ENCODE data around the gene KCNK15.

Gene KCNK15

DNA sequence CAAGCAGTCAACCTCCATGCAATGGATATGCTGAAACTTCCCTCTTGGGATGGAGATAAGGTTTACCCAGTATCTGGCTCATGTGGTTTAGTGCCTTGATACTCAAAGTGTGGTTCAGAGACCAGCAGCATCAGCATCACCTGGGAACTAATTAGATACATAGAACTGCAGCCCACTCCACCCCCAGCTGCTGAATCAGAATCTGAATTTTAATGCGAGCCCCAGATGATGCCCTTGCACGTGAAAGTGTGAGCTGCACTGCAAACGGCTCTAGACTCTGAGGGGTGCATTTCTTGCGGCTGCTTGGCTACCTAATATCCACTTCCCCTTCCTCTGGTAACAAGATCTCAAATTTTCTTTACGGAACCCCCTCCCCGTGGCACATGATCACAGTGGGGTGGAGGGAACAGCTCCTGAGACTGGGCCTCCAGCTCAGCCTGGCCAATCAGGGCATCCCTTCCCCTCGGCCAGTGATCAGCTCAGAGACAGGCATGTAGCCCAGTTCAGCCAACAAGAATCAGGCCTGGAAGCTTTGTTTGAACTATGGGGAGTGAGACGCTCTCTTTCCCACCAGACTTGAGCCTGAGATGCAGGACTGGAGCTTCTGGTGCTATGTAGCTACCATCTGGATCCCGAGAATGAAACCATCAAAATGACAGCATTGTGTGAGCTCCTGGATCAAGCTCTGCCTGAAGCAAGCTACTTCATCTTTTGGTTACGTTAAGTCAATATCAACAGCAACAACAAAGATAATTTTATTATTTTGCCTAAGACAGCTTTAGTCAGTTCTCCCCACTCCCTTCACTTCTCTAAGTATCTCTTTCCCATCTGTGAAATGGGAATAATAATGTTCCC is 12.8 kb downstream of the KCNK15 start:
- Histone ChIP-seq H3K14ac (ENCODE audit: low read length) (no peak overlapping the region), H2BK12ac (ENCODE audit: low read length) (no peak overlapping the region), H3K23ac (ENCODE audit: low read length) (no peak overlapping the region), H3K4me2 (ENCODE audit: low read length) (no peak overlapping the region), H4K12ac (ENCODE audit: low read depth, low read length) (no peak overlapping the region), H3K36me3 (ENCODE audit: control insufficient read depth in 1 of 2, insufficient read depth in 2 of 2, low read length in 2 of 2) (no peaks in the 10 kb centered on the region), H2BK120ac (ENCODE audit: insufficient read depth, low read length, poor library complexity) (no peak overlapping the region), H2AFZ (ENCODE audit: insufficient read depth, low read length, poor library complexity) (no peak overlapping the region), H3K4ac (ENCODE audit: low read depth, low read length) (no peak overlapping the region), H3K79me1 (ENCODE audit: low read length) (no peaks in the 10 kb centered on the region), H2BK5ac (ENCODE audit: low read depth, low read length, poor library complexity) (no peak overlapping the region), H3K4me1 (ENCODE audit: control insufficient read depth in 1 of 2, insufficient read depth in 2 of 2, low read length in 2 of 2) (peaks cover 10 to 14% of the 10 kb centered on the region in 2 experiments), H3K9ac (ENCODE audit: low read length) (no peak overlapping the region), H3K79me2 (ENCODE audit: control insufficient read depth, insufficient read depth, low read length, poor library complexity) (no peaks in the 10 kb centered on the region), H3K27ac (ENCODE audit: low read depth, low read length) (no peak overlapping the region), H3K9me3 (ENCODE audit: insufficient read depth, low read depth, low read length) (no peaks in the 10 kb centered on the region), H4K8ac (ENCODE audit: low read depth, low read length) (no peak overlapping the region), H2AK5ac (ENCODE audit: low read length) (no peak overlapping the region), H3K27me3 (ENCODE audit: insufficient read depth, low read length) (no peaks in the 10 kb centered on the region), H3K4me3 (ENCODE audit: low read depth, low read length) (no peak overlapping the region), H3K18ac (ENCODE audit: low read length) (no peak overlapping the region), H4K91ac (ENCODE audit: low read depth, low read length) (no peak overlapping the region)
- WGBS (ENCODE audit: extremely low coverage, insufficient coverage, insufficient read length), result no CpG with 5 or more reads among the region's 10 CpGs
- DNase-seq, result no peak

DNA sequence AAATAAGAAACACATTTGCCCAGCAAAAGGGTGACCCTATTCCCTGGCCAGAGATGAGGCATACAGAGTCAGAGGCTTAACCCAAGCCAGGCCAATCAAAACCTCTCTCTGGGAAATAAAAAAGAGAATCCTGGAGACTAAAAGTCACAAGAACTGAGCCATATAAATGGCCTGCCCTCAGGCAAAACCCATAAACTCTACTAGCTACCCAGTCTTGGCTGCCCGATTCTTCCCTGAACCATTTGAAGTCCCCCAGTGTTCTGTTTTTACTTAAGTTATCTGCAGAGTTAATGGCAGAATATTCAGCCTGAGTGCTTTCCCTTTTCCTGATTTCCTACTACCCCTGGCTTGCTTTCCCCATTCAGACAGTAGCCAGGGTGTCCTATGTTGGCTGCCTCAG is 13.9 kb downstream of the KCNK15 start:
- WGBS (ENCODE audit: extremely low coverage, insufficient coverage, insufficient read length), result no CpG with 5 or more reads among the region's 1 CpG
- H3K9me3 ChIP-seq (ENCODE audit: insufficient read depth, low read depth, low read length), result no peaks in the 10 kb centered on the region
- no peak overlapping the region for H3K14ac ChIP-seq (ENCODE audit: low read length)

DNA sequence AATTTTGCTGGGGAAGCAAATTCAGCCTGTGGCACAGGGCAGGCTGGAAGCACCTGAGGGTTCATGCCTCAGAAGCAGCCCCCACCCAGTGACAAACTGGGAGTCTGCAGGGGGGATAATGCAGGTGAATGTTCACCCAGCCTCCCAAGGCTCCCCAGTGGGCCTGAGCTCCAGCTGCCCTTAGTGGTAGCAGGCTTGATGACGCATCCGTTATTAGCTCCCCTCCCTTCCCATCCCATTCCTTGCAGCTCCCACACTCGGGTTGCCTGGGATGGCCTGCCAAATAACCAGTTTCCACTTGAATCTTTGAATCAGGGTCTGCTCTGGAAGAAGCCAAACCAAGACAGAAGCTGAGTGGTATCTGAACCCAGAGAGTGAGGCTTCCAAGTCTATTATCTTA is 15.8 kb downstream of the KCNK15 start:
- Histone ChIP-seq H3K27ac (ENCODE audit: low read depth, low read length) (no peak overlapping the region), H2BK12ac (ENCODE audit: low read length) (no peak overlapping the region), H3K36me3 (ENCODE audit: control insufficient read depth in 1 of 2, insufficient read depth in 2 of 2, low read length in 2 of 2) (no peaks in the 10 kb centered on the region), H3K4me1 (ENCODE audit: control insufficient read depth in 1 of 2, insufficient read depth in 2 of 2, low read length in 2 of 2) (peaks cover 10 to 16% of the 10 kb centered on the region in 2 experiments), H3K4me2 (ENCODE audit: low read length) (no peak overlapping the region), H4K91ac (ENCODE audit: low read depth, low read length) (no peak overlapping the region), H3K9me3 (ENCODE audit: insufficient read depth, low read depth, low read length) (peaks cover 2% of the 10 kb centered on the region), H3K27me3 (ENCODE audit: insufficient read depth, low read length) (no peaks in the 10 kb centered on the region), H2AFZ (ENCODE audit: insufficient read depth, low read length, poor library complexity) (no peak overlapping the region), H2AK5ac (ENCODE audit: low read length) (no peak overlapping the region), H4K12ac (ENCODE audit: low read depth, low read length) (no peak overlapping the region), H3K79me2 (ENCODE audit: control insufficient read depth, insufficient read depth, low read length, poor library complexity) (no peaks in the 10 kb centered on the region), H3K79me1 (ENCODE audit: low read length) (no peaks in the 10 kb centered on the region), H3K9ac (ENCODE audit: low read length) (no peak overlapping the region), H3K14ac (ENCODE audit: low read length) (no peak overlapping the region), H3K18ac (ENCODE audit: low read length) (no peak overlapping the region), H3K23ac (ENCODE audit: low read length) (no peak overlapping the region), H3K4me3 (ENCODE audit: low read depth, low read length) (no peak overlapping the region), H2BK5ac (ENCODE audit: low read depth, low read length, poor library complexity) (no peak overlapping the region), H2BK120ac (ENCODE audit: insufficient read depth, low read length, poor library complexity) (no peak overlapping the region), H3K4ac (ENCODE audit: low read depth, low read length) (no peak overlapping the region), H4K8ac (ENCODE audit: low read depth, low read length) (no peak overlapping the region)
- no CpG with 5 or more reads among the region's 3 CpGs for WGBS (ENCODE audit: extremely low coverage, insufficient coverage, insufficient read length)
- no peak for DNase-seq

More for the DNA sequence above, 13.9 kb downstream of the KCNK15 start:
- Histone ChIP-seq H3K18ac (ENCODE audit: low read length) (no peak overlapping the region), H3K23ac (ENCODE audit: low read length) (no peak overlapping the region), H3K79me2 (ENCODE audit: control insufficient read depth, insufficient read depth, low read length, poor library complexity) (no peaks in the 10 kb centered on the region), H3K9ac (ENCODE audit: low read length) (no peak overlapping the region), H3K79me1 (ENCODE audit: low read length) (no peaks in the 10 kb centered on the region), H2AK5ac (ENCODE audit: low read length) (no peak overlapping the region), H3K27ac (ENCODE audit: low read depth, low read length) (no peak overlapping the region), H4K91ac (ENCODE audit: low read depth, low read length) (no peak overlapping the region), H3K4me1 (ENCODE audit: control insufficient read depth in 1 of 2, insufficient read depth in 2 of 2, low read length in 2 of 2) (peaks cover 10 to 14% of the 10 kb centered on the region in 2 experiments), H2AFZ (ENCODE audit: insufficient read depth, low read length, poor library complexity) (no peak overlapping the region), H3K4ac (ENCODE audit: low read depth, low read length) (no peak overlapping the region), H4K12ac (ENCODE audit: low read depth, low read length) (no peak overlapping the region), H4K8ac (ENCODE audit: low read depth, low read length) (no peak overlapping the region), H2BK120ac (ENCODE audit: insufficient read depth, low read length, poor library complexity) (no peak overlapping the region), H3K36me3 (ENCODE audit: control insufficient read depth in 1 of 2, insufficient read depth in 2 of 2, low read length in 2 of 2) (no peaks in the 10 kb centered on the region), H3K4me2 (ENCODE audit: low read length) (no peak overlapping the region), H3K27me3 (ENCODE audit: insufficient read depth, low read length) (no peaks in the 10 kb centered on the region), H2BK12ac (ENCODE audit: low read length) (no peak overlapping the region), H3K4me3 (ENCODE audit: low read depth, low read length) (no peak overlapping the region), H2BK5ac (ENCODE audit: low read depth, low read length, poor library complexity) (no peak overlapping the region)
- DNase-seq, result no peak

DNA sequence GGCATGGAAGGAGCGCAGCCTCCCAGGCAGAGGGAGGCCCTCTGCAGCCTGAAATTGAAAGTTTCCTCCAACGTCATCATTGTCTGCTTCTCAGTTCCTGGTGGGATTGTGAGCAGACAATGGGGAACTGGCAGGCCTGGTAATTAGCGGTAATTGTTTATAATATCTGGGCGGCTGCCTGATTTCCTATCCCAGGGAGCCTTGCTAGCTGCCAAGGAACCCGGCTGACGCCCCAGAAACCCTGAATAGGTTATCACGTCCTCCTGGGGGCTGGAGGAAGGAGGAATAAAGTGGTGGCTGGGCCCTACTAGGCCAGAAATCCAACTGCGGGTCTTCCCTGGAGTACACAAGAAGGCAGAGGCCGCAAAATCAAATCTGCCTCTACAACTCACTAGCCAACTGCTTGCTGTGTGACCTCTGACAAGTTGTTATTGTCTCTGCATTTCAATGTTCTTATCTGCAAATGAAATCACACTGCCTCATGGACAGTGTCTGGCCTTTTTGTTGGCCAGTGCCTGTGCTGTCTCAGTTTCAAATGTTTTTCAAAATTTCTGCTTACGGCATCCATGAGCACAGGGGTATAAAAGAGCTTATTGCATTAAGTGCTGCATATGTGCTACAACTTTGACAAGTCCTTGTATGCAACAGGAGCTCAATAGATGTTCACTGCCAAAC is 16.9 kb downstream of the KCNK15 start:
- Histone ChIP-seq H3K9ac (ENCODE audit: low read length) (no peak overlapping the region), H2BK12ac (ENCODE audit: low read length) (no peak overlapping the region), H3K79me2 (ENCODE audit: control insufficient read depth, insufficient read depth, low read length, poor library complexity) (no peaks in the 10 kb centered on the region)

More for the DNA sequence above, 16.9 kb downstream of the KCNK15 start:
- Histone ChIP-seq H3K18ac (ENCODE audit: low read length) (no peak overlapping the region), H3K14ac (ENCODE audit: low read length) (no peak overlapping the region), H3K4me1 (ENCODE audit: control insufficient read depth in 1 of 2, insufficient read depth in 2 of 2, low read length in 2 of 2) (peaks cover 10 to 16% of the 10 kb centered on the region in 2 experiments), H3K23ac (ENCODE audit: low read length) (no peak overlapping the region), H3K27me3 (ENCODE audit: insufficient read depth, low read length) (no peaks in the 10 kb centered on the region), H2BK120ac (ENCODE audit: insufficient read depth, low read length, poor library complexity) (no peak overlapping the region), H4K12ac (ENCODE audit: low read depth, low read length) (no peak overlapping the region), H4K8ac (ENCODE audit: low read depth, low read length) (no peak overlapping the region), H2AK5ac (ENCODE audit: low read length) (no peak overlapping the region), H4K91ac (ENCODE audit: low read depth, low read length) (no peak overlapping the region), H3K4me3 (ENCODE audit: low read depth, low read length) (no peak overlapping the region), H3K9me3 (ENCODE audit: insufficient read depth, low read depth, low read length) (peaks cover 2% of the 10 kb centered on the region), H3K27ac (ENCODE audit: low read depth, low read length) (peak overlapping the region; percentile 16), H2AFZ (ENCODE audit: insufficient read depth, low read length, poor library complexity) (no peak overlapping the region), H3K4me2 (ENCODE audit: low read length) (no peak overlapping the region), H2BK5ac (ENCODE audit: low read depth, low read length, poor library complexity) (no peak overlapping the region), H3K36me3 (ENCODE audit: control insufficient read depth in 1 of 2, insufficient read depth in 2 of 2, low read length in 2 of 2) (no peaks in the 10 kb centered on the region), H3K79me1 (ENCODE audit: low read length) (no peaks in the 10 kb centered on the region), H3K4ac (ENCODE audit: low read depth, low read length) (no peak overlapping the region)
- DNase-seq, result no peak
- WGBS (ENCODE audit: extremely low coverage, insufficient coverage, insufficient read length), result no CpG with 5 or more reads among the region's 10 CpGs
